Activated CD4-positive, alpha-beta T cell treated with anti-CD3 and anti-CD28 coated beads, Interleukin-2, Interleukin-4, amounts not matched to agents 100 ng/mL and 50 ng/mL, durations not matched to agents 16 hours and 8 hours (primary cell): ENCODE data around the gene SNX5.

Source experiments
- DNase-seq: peaks from one replicate; pipeline ENCODE4 v3.0.0-alpha.2; 2020; ENCODE audit warnings: low spot score

The SNX5 gene

DNA sequence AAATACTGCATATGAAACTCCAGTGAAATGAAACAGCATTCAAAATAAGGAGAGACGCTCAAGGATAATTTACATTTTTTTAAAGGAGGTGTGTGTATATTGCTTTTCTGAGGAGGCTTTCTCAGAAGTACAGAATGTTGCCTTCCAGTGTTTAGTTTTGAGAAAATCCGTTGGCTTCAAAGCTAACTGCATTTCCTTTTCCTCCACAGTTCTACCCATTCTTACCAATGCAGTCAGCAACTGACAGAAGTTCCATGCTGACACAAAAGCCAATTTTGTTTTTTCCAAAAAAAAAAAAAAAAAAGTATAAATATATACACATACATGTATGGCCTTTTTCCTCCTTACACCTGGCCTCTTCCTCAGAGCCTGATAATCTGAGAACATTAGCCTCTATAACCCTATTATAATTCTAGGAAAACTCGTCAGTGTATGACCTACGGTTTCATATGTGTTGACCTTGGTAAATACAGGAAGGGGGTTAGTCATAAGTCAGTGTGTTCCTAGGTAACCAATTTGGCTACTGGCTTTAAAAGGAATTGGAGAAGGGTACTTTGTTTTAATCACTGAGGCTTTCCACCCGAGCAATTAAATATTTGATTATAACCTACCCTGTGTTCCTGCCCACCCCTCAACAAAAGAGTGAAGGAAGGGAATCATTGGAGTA is 24.4 kb upstream of the SNX5 start:
- peak; percentile 38 for DNase-seq

DNA sequence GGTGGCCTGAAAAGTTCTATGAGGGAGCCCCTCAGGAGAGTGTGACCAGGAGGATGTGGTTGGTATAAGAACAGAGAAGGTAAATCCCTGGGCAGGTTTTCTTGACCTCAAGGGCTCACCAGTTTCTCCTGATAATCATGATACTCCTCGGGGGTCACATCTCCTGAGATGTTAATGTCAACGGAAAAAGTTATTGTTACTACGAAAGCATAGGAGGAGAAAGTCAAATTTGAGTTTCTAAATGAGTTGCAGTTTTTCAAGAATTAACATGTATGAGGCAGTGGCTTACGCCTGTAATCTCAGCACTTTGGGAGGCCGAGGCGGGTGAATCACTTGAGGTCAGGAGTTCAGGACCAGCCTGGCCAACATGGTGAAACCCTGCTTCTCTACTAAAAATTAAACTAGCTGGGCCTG is 23.6 kb upstream of the SNX5 start:
- DNase-seq = peak; percentile 79

DNA sequence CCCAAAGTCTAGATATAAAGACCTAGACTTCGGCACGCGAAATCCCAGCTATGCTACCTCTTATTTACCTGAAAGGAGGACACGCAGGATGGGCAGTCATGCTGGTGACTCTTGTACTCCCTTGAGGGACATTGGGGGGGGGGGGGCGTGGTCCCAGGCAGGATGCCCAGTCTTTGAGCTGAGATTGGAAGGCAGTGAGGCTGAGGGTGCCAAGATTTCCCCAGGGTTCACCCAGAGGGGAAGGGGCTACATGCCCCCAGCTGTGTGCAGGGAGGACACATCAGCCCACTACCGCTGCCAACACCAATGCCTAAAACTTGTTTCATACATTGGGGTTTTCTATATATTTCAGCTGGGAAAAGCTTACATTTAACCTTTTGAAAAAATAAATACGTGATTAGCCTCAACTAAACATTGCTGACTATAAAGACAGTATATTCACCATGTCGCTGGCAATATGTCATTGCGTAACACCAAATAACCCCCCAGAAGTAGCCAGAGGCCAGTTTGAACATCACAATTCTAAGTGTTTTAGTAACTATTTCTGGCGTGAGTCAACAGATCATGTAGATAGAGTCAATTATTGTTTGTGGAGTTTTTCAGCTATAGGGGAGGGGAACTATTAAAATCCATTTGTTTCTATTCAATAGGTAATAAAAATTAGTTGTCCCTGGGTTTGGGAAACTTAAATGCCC is 21.8 kb upstream of the SNX5 start:
- no peak for DNase-seq

DNA sequence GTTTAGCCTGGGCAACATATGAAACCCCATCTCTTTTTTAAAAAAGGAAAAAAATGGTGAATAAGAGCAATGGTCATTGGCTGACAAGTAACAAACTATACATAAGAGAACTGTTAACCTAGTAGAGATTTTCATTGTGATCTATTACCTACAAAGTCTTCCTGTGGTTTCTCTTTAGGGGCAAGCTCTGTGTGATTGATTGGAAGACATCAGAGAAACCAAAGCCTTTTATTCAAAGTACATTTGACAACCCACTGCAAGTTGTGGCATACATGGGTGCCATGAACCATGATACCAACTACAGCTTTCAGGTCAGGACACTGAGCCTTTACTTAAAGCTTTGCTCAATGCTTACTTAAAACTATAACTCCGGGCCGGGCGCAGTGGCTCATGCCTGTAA is 19.4 kb upstream of the SNX5 start:
- DNase-seq = no peak

DNA sequence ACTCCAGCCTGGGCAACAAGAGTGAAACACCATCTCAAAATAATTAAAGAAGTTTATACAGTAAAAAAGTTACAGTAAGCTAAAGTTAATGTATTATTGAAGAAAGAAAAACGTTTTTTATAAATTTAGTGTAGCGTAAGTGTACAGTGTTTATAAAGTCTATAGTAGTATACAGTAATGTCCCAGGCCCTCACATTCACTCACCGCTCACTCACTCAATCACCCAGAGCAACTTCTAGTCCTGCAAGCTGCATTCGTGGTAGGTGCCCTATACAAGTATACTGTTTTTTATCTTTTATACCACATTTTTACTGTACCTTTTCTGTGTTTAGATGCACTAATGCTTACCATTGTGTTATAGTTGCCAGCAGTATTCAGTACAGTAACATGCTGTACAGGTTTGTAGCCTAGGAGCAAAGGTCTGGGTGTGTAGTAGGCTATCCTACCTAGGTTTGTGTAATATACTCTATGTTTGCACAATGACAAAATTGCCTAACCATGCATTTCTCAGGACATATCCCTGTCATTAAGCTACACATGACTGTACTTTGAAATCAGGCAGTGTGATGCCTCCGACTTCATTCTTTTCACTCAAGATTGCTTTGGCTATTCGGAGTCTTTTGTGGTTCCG is 16.9 kb upstream of the SNX5 start:
- no peak for DNase-seq

DNA sequence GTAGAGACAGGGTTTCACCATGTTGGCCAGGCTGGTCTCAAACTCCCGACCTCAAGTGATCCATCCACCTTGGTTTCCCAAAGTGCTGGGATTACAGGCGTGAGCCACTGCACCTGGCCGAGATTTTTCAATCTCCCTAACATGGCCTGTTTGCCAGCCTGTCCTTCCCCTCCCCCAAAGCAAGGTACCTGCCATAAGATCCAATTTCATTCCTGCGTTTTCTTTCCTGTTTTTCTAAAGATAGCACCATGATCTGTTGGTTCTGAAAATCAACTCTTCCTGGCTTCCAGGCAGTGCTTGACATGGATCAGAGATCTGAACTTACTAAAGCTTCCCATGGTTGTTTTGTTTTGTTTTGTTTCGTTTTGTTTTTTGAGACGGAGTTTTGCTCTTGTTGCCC is 7.7 kb upstream of the SNX5 start:
- no peak for DNase-seq

DNA sequence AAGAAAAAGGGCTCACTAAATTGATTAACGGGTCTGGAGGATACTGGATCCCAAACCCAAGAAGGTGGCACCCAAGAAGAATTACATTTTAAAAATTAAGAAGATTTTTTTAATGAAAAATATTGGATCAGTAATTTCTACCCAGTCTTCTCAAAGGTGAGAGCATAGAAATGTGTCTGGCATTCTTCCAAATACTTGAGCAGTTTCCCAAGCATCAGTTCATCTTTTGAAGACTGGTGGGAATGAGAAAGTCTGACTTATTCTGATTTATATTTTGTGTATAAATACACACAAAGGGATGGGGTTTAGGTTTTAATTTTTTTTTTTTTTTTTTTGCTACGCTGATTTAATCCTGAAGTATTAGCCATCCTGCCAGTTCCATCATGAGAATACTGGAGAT is 3.5 kb upstream of the SNX5 start:
- DNase-seq = no peak

DNA sequence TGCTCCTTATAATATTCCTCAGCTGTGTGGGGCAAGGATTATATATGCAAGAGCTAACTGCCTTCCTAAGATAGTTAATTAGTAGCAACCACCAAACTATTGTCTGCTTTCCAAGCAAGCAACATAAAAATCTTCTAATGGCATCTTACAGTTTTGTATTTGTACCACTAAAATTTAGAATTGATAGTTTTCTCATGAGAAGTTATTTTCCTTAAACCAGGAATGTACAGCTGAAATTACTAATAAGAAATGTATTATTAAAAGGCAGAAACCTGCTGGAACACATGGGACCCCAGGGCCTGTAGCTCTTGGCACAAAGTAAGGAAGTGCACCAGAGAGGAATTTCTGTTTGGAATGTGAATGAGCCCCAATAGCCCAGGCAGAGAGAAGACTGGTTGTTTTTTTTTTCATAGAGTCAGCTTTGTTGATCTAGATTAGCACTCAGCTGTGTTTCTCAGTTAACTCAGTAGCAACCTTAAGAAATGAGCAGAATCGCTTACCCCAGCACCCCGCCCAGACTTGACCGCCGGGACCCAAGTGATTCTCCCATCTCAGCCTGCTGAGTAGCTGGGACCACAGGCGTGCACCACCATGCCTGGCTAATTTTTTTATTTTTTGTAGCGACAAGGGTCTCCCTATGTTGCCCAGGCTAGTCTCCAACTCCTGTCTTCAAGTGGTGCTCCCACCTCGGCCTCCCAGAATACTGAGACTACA is 2.9 kb upstream of the SNX5 start:
- DNase-seq = no peak

DNA sequence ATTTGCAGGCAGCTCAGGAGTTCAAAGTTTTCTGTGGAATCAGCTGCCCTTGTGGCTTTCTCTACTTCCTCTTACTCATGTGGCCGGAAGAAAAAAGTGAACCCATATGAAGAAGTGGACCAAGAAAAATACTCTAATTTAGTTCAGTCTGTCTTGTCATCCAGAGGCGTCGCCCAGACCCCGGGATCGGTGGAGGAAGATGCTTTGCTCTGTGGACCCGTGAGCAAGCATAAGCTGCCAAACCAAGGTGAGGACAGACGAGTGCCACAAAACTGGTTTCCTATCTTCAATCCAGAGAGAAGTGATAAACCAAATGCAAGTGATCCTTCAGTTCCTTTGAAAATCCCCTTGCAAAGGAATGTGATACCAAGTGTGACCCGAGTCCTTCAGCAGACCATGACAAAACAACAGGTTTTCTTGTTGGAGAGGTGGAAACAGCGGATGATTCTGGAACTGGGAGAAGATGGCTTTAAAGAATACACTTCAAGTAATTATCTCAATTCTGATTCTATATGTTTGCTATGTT is 1.4 kb upstream of the SNX5 start:
- DNase-seq = peak; percentile 60

DNA sequence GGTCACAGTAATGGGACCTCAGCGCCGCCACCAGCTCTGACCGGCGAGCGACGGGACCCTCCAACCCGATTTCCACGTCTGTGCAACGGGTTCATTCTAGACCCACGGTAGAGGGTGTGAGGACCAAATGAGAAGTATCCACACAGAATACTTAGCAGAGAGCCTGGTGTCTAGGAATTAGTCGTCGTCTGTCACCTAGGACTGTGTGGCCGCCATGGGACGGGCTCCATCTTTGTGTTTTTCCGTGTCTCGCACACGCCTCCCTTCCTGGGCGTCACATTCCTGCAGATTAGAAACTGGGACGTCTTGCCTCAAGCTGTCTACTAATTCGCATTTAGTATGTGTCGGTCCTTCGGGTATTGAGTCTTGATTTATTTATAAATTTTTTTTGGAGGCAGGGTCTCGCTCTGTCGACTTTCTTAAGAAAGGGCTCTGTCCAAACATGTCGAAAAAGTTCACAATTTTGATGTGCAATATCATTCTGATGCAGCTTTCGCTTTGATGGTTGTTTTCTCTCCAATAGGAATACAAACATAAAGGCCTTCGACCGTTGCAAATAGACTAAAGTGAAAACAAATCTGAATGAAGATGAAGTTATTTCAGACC is 787 bp upstream of the SNX5 start:
- DNase-seq = no peak

DNA sequence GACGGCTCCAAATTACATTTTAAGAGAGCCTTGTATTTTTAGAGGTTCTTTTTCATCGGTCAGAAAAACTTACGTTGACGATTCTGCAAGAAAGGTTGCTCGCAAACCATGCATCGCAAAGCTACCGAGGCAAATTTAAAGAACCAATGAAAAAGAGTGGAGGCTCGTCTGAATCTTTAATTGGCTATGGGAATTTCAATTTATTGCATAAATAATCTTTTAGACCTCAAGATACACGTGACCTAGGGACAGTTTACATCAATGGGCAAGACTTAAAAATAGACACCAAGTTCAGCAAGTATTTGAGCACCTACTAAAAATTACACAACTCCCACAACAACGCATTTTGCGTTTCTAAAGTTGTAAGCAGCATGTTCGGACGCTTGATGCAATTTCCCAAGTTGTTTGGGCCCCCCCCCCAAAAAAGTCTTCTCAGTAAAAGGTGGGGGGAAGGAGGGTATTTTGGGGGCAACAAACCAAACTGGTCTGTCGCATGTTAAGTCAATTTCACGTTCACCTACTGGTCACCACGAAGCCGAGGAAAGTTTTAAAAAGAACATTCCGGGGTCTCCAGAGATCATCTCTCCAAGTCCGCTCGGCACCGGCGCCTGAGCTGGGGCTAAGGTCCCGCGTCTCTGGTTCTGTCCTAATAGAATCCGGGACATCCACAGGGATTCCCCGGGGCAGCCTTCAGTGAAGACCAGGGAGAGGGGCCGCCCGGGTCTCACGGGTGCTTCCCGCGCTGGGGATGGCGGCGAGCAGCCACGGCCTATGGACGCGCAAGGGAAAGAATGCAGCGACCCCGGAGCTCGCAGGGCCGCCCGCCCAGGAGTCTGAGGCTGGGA is 851 bp downstream of the SNX5 start:
- no peak for DNase-seq

DNA sequence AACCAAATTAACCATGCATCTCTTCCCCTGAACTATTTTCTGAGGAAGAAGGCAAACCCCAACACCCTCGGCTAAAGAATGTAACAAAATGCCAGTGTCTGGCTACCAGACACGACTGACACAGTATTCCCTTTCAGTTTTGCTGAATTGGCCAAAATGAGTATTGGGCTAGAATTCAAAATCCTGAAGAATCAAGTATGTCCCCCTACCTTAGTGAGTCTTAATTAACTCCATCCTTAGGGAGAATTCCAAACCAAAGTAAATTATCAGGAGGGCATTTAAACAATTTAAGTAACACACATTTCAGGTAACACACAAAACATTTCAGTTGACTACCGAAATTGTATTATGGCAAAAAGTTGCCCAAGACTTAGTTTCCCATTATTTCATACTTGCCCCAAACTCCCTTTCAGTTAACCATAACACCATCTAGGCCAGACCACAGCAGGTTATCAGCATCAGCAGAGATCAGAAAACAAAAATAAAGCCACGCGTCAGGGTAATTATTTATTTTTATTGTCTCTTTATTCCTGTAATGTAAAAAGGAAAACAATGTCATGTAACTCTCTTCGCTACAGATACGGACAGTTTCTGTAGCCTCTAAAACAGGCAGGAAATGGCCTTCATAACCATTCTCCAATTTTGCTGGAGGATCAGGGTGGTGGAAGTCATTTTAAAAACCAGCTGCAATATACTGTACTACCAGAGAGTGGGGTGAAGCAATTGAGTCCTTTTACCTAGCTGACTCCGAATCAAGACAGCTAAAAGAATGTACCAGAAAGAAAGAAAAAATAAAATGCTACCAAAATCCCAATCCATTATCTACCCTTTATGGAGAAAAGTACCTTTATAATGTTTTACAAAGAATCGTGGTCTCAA is 1.9 kb downstream of the SNX5 start:
- peak; percentile 58 for DNase-seq

DNA sequence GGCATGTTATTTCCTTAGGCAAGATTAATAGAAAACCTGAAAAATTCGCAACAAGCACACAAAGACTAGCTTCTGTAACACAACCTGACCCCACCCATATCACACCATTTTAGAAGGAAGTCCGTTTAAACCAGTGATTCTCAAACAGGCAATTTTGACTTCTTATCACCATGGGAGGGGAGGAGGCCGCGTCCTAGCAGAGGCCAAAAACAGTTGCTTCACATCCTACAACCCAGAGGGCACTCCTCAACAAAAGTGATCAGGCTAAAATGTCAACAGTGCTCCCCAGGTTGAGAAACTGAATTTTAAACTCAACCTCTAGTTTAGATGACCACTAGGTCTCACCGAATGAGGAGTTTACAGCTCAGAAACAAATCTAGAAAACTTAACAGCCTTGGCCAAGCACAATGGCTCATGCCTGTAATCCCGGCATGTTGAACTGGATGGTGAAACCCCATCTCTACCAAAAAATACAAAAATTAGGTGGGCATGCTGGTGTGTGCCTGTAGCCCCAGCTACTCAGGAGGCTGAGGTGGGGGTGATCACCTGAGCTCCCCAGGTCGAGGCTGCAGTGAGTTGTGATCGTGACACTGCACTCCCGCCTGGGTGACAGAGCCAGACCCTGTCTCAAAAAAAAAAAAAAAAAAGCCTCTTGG is 3.4 kb downstream of the SNX5 start:
- DNase-seq = no peak

DNA sequence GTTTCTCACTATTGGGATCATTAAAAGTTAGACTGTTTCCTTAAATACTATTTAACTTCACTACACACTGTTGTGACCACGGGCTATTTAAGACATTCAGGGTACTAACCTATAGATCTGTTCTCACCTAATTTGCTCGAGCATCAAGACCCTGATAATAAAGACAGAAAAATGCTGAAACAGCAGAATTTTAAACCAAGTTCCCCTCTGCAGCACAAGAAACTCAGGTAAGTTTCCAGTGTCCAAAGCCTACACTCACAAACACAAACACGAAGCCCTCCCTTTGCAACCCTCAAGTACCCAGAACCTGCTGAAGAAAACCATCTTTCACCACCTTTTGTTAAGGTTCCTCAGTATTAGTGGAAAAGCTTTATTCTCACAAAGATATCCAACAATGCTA is 4.0 kb downstream of the SNX5 start:
- no peak for DNase-seq

DNA sequence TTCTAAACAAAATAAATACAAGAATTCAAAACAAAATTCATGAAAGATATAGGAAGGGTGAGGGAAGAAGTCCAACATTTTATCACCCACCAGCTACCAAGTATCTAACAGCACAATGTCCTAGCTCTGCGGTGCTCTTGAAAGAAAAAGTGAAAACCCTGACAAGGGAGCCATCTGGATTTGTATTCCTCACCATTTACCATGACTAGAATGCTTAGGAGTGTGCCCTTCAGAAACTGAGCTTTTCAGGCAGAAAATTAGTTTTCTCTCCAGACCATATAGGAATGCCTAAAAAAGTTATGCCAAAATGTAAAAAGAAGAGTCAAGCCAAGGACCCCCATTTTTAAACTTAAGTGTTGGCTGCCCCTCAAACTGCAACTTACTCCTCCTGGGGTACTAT is 4.5 kb downstream of the SNX5 start:
- no peak for DNase-seq

DNA sequence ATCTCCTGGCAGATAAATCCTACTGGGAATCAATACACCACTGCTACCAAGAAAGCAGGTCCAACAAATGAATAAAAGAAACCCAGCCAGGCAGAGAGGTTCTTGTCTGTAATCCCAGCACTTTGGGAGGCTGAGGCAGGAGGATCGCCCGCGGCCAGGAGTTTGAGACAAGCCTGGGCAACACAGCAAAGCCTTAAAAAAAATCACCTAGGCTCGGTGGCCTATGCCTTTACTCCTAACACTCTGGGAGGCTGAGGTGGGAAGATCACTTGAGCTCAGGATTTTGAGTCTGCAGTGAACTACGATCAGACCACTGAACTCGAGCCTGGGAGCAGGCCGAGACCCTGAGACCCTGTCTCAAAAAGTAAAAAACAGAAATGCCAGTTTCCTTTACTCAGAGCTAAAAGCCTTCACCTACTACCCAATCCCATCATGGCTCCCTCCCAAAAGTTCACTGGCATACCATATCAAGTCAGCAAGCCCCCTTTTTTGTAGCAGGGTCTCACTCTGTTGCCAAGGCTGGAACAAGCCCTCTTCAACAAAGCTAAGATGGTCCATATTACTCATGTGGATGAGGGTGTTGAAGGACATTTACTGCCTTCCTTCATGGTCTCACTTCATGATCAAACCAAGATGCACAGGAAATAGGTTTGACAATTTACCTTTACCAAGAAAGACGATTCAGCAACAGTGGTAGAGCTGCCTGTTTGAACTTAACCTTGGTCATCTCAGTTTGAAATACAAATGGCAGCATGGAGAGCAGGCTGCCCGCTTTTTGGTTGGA is 5.3 kb downstream of the SNX5 start:
- no peak for DNase-seq

DNA sequence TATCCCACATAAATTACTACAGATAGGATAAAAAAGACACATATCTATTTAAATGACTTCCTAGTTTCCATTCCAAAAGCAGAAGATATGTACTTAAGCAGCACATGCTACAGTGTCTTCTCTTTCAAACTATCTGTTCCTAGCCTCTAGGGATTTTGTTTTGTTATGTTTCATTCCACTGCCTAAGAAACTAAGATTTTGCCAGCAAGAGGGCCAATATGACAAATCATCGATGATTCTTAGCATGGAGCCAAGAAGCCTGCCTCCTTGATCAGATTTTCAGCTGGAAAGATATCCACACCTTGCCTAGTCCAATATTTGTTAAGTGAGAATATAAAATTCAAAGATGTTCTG is 7.0 kb downstream of the SNX5 start:
- no peak for DNase-seq

DNA sequence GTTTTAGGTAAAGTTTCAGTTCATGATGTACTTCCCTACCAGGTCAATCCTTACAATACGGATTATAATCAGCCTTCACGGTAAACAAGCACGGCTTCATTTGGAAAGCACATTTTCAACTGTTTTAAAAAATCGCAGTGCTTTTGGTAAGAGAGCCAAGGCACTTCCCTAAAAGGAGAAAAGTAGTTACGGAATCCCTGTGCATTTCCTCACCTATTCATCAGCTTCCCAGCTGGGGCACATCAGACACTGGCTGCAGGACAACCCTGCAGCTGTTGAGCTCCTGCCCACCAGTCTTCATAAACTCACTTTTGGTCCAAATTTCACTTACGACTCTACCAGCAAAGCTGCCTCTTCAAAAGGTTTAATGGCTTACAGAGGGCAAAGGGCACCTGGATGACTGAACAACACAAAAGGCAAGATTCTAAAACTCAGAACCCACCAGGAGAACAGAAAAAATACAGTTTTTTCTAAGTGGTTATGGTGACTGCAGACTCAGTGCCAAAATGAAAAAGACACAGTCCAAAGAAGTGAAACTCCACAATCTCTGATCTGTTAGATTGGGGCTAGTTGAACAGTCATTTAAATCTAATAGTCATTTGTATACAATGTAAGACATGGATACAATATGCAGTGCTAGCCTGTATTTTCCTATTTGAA is 7.5 kb downstream of the SNX5 start:
- no peak for DNase-seq
